GM12892 (cell line): ENCODE data around the gene VIM.

Experiments
- POLR2A ChIP-seq: IDR thresholded peaks from 2 replicates; pipeline ENCODE4 v1.6.1; 2011; ENCODE audit warnings: low read depth, low read length, control low read depth
- TAF1 ChIP-seq: IDR thresholded peaks from 2 replicates; pipeline ENCODE4 v1.6.1; 2011; ENCODE audit warnings: low read depth, mild to moderate bottlenecking, control low read depth, low read length, borderline replicate concordance

GRCh38 chr10:17216217-17216900 lies 11.7 kb upstream of the VIM start:
- TF ChIP-seq TAF1 = no peak
- TF ChIP-seq POLR2A = no peak
